Smooth muscle cell (in vitro differentiated cells): Measurements from ENCODE around the gene NFKBIE. TPM values are rescaled to one million over a fixed set of nuclear protein-coding genes. Genes with fewer than 3 reads are reported as not detected.

Experiments used
- DNase-seq: peaks from one replicate; lab custom pipeline; 2025; ENCODE audit not compliant: unreplicated experiment; lab: John Stamatoyannopoulos, UW
- H2AFZ ChIP-seq: fragments of 200-600 bp; sonication (generic); 2 replicates; pipeline ENCODE4 v1.6.0; 2016; ENCODE audit warnings: antibody characterized with exemption, low read depth, mild to moderate bottlenecking
- H3F3A ChIP-seq: fragments of 200-600 bp; sonication (generic); 2 replicates; pipeline ENCODE4 v1.6.0; 2017; ENCODE audit warnings: antibody characterized with exemption, low read depth
- H3K27ac ChIP-seq: fragments of 200-600 bp; sonication (generic); 2 replicates; pipeline ENCODE4 v1.5.1; 2016; ENCODE audit warnings: low read depth, mild to moderate bottlenecking
- H3K27me3 ChIP-seq: fragments of 200-600 bp; sonication (generic); 2 replicates; pipeline ENCODE4 v1.6.1; 2016; ENCODE audit warnings: low read depth, mild to moderate bottlenecking
- H3K36me3 ChIP-seq: fragments of 200-600 bp; sonication (generic); 2 replicates; pipeline ENCODE4 v1.5.1; 2016; ENCODE audit warnings: low read depth
- H3K4me1 ChIP-seq: fragments of 200-600 bp; sonication (generic); 2 replicates; pipeline ENCODE4 v1.5.1; 2016; ENCODE audit warnings: low read depth
- H3K4me2 ChIP-seq: fragments of 200-600 bp; sonication (generic); 2 replicates; pipeline ENCODE4 v1.6.0; 2016; ENCODE audit warnings: mild to moderate bottlenecking
- H3K4me3 ChIP-seq: fragments of 200-600 bp; sonication (generic); 2 replicates; pipeline ENCODE4 v1.5.1; 2016; ENCODE audit warnings: mild to moderate bottlenecking
- H3K79me2 ChIP-seq: fragments of 200-600 bp; sonication (generic); 2 replicates; pipeline ENCODE4 v1.6.0; 2016; ENCODE audit warnings: low read depth, mild to moderate bottlenecking
- H3K9ac ChIP-seq: fragments of 200-600 bp; sonication (generic); 2 replicates; pipeline ENCODE4 v1.6.0; 2016; ENCODE audit warnings: low read depth
- H3K9me3 ChIP-seq: fragments of 200-600 bp; sonication (generic); replicated peaks from 2 replicates; pipeline ENCODE4 v1.5.1; 2016; ENCODE audit warnings: low read depth
- H4K20me1 ChIP-seq: fragments of 200-600 bp; sonication (generic); 2 replicates; pipeline ENCODE4 v1.6.0; 2016; ENCODE audit warnings: low read depth
- WGBS: methylation state at CpG from one replicate; pipeline ENCODE4 v1.1.7; 2016; ENCODE audit warnings: low lambda C conversion rate; 5-methylcytosine and 5-hydroxymethylcytosine counted together
- polyA plus RNA-seq: library from polyadenylated mRNA; unstranded; fragments of >200 nt; fragmentation: Nextera tagmentation; extraction: Ambion mirVana; gene quantifications from 2 replicates; pipeline ENCODE4 v1.2.1, GENCODE V29; 2016
- total RNA-seq: library from RNA; depleted of rRNA; stranded (reverse); fragments of >200 nt; gene quantifications from 2 replicates; pipeline ENCODE4 v1.2.3, GENCODE V29; 2014
- TF ChIP-seq, protein P1 (sequence below): fragments of 200-600 bp; sonication (generic); IDR thresholded peaks from 2 replicates; pipeline ENCODE4 v1.5.1; 2017; ENCODE audit warnings: borderline replicate concordance, mild to moderate bottlenecking, antibody characterized with exemption; ENCODE audit not compliant: insufficient read depth, poor library complexity, severe bottlenecking

Gene NFKBIE
- total and polyA plus RNA-seq, 2 experiments from 2014 or later = 7.0 to 12.3 TPM

GRCh38 chr6:44294832-44295791 is 29.8 kb upstream of the NFKBIE start:
- Histone ChIP-seq H3K79me2 (no peaks in the 10 kb centered on the region), H3F3A (no peaks in the 10 kb centered on the region), H2AFZ (no peak overlapping the region), H4K20me1 (no peaks in the 10 kb centered on the region), H3K27me3 (peaks cover 87% of the 10 kb centered on the region), H3K36me3 (no peaks in the 10 kb centered on the region), H3K4me1 (peaks cover 4% of the 10 kb centered on the region), H3K27ac (no peak overlapping the region), H3K4me2 (no peak overlapping the region), H3K4me3 (no peak overlapping the region), H3K9ac (no peak overlapping the region), H3K9me3 (no peaks in the 10 kb centered on the region)
- 80% methylated on average over 7 of the region's 7 CpGs for whole genome bisulfite sequencing
- TF ChIP-seq, protein P1, sequence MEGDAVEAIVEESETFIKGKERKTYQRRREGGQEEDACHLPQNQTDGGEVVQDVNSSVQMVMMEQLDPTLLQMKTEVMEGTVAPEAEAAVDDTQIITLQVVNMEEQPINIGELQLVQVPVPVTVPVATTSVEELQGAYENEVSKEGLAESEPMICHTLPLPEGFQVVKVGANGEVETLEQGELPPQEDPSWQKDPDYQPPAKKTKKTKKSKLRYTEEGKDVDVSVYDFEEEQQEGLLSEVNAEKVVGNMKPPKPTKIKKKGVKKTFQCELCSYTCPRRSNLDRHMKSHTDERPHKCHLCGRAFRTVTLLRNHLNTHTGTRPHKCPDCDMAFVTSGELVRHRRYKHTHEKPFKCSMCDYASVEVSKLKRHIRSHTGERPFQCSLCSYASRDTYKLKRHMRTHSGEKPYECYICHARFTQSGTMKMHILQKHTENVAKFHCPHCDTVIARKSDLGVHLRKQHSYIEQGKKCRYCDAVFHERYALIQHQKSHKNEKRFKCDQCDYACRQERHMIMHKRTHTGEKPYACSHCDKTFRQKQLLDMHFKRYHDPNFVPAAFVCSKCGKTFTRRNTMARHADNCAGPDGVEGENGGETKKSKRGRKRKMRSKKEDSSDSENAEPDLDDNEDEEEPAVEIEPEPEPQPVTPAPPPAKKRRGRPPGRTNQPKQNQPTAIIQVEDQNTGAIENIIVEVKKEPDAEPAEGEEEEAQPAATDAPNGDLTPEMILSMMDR = no peak
- no peak for DNase-seq

GRCh38 chr6:44292661-44293365 is 27.5 kb upstream of the NFKBIE start:
- no peak overlapping the region for H3K4me2 ChIP-seq
- H2AFZ ChIP-seq = no peak overlapping the region
- peaks cover 91% of the 10 kb centered on the region for H3K27me3 ChIP-seq
- peaks cover 4% of the 10 kb centered on the region for H3K4me1 ChIP-seq
- no peak overlapping the region for H3K4me3 ChIP-seq
- DNase-seq = no peak
- H3K79me2 ChIP-seq = no peaks in the 10 kb centered on the region
- H3K9ac ChIP-seq = no peak overlapping the region
- H3K9me3 ChIP-seq = no peaks in the 10 kb centered on the region
- TF ChIP-seq, protein P1 = no peak
- WGBS = 82% methylated on average over 4 of the region's 4 CpGs
- no peaks in the 10 kb centered on the region for H4K20me1 ChIP-seq
- no peaks in the 10 kb centered on the region for H3F3A ChIP-seq
- H3K27ac ChIP-seq = no peak overlapping the region
- no peaks in the 10 kb centered on the region for H3K36me3 ChIP-seq

DNA sequence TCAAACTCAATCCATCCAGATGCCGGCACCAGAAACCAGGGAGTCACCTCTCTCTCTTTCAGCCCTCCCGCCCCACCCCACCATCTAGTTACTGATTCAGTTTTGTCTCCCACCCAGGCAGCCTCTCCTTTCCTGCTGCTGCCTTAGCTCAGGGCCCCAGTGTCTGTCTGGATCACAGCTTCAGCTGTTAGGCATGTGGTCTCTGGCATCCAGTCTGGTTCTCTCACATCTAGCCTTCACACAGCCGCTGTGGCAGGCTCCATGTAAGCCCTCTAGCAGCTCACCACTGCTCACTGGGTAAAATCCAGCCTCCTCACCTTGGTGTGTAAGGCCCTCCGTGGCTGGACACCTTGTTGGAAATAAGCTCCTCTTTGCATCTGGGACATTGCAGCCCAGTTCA is 26.5 kb upstream of the NFKBIE start:
- H3K27me3 ChIP-seq = peaks cover 88% of the 10 kb centered on the region

More for the DNA sequence above, 26.5 kb upstream of the NFKBIE start:
- no peaks in the 10 kb centered on the region for H4K20me1 ChIP-seq
- DNase-seq = no peak
- no peaks in the 10 kb centered on the region for H3F3A ChIP-seq
- TF ChIP-seq, protein P1 = no peak
- H3K4me3 ChIP-seq = no peak overlapping the region
- no peak overlapping the region for H2AFZ ChIP-seq
- no peaks in the 10 kb centered on the region for H3K4me1 ChIP-seq
- no peak overlapping the region for H3K4me2 ChIP-seq
- no peaks in the 10 kb centered on the region for H3K79me2 ChIP-seq
- H3K9ac ChIP-seq = no peak overlapping the region
- H3K9me3 ChIP-seq = no peaks in the 10 kb centered on the region
- H3K36me3 ChIP-seq = no peaks in the 10 kb centered on the region
- H3K27ac ChIP-seq = no peak overlapping the region
- 76% methylated on average over 4 of the region's 4 CpGs for WGBS
